Liver (tissue), 9 donors: ENCODE measurements around the gene MED27. TPM values are rescaled to one million over a fixed set of nuclear protein-coding genes. Genes with fewer than 3 reads are reported as not detected.
"Not testable (repeated sequence)": the region's sequence is repeated elsewhere in the genome, so short reads cannot be mapped to it uniquely, and the experiment has no call there.

Experiments
- DNase-seq: peaks from one replicate; pipeline ENCODE4 v3.0.0-alpha.2; 2017; ENCODE audit warnings: low spot score
- H3K27ac ChIP-seq, 2 donors: one replicate each; pipeline ENCODE4 v1.7.0; 2013; ENCODE audit warnings: inconsistent platforms in 2 of 2, low read length in 2 of 2, control low read depth in 1 of 2, low read depth in 1 of 2, mild to moderate bottlenecking in 1 of 2
- H3K27me3 ChIP-seq, 4 donors: one replicate each; pipeline versions ENCODE4 v1.6.1 to v1.7.0; 2013; ENCODE audit warnings: low read length in 3 of 4, inconsistent platforms in 1 of 4, mild to moderate bottlenecking in 1 of 4, moderate library complexity in 1 of 4; ENCODE audit not compliant: control insufficient read depth in 4 of 4, insufficient read depth in 4 of 4
- H3K36me3 ChIP-seq, 4 donors: one replicate each; pipeline versions ENCODE4 v1.6.1 to v1.7.0; 2013; ENCODE audit warnings: low read length in 3 of 4, mild to moderate bottlenecking in 3 of 4, low read depth in 1 of 4, moderate library complexity in 1 of 4; ENCODE audit not compliant: control insufficient read depth in 4 of 4, insufficient read depth in 3 of 4
- H3K4me1 ChIP-seq, 4 donors: one replicate each; pipeline versions ENCODE4 v1.6.1 to v1.7.0; 2013; ENCODE audit warnings: low read length in 3 of 4, mild to moderate bottlenecking in 3 of 4, moderate library complexity in 1 of 4; ENCODE audit not compliant: control insufficient read depth in 4 of 4, insufficient read depth in 4 of 4
- H3K4me3 ChIP-seq, 3 donors: one replicate each; pipeline versions ENCODE4 v1.6.1 to v1.7.0; 2013; ENCODE audit warnings: low read length in 3 of 3, control low read depth in 1 of 3, low read depth in 1 of 3, mild to moderate bottlenecking in 1 of 3
- H3K9ac ChIP-seq, 2 donors: one replicate each; pipeline ENCODE4 v1.7.0; 2013; ENCODE audit warnings: low read length in 2 of 2, mild to moderate bottlenecking in 2 of 2, moderate library complexity in 2 of 2, control low read depth in 1 of 2, low read depth in 1 of 2
- H3K9me3 ChIP-seq, 4 donors: one replicate each; pipeline versions ENCODE4 v1.6.1 to v1.7.0; 2013; ENCODE audit warnings: low read length in 3 of 4; ENCODE audit not compliant: control insufficient read depth in 4 of 4
- FOXA1 ChIP-seq: IDR thresholded peaks from 2 replicates; pipeline ENCODE4 v1.6.1; 2016; ENCODE audit warnings: antibody characterized with exemption
- FOXA2 ChIP-seq: IDR thresholded peaks from 2 replicates; pipeline ENCODE4 v1.6.1; 2016; ENCODE audit warnings: antibody characterized with exemption
- GABPA ChIP-seq, 2 donors: IDR thresholded peaks in 1 of 2; conservative IDR thresholded peaks in 1 of 2; 2 replicates each; pipeline ENCODE4 v1.6.1; 2016; ENCODE audit warnings: antibody characterized with exemption in 2 of 2, mild to moderate bottlenecking in 1 of 2, moderate library complexity in 1 of 2
- HNF4A ChIP-seq, 2 donors: conservative IDR thresholded peaks; 2 replicates each; pipeline ENCODE4 v1.6.1; 2016; ENCODE audit warnings: antibody characterized with exemption in 2 of 2, mild to moderate bottlenecking in 2 of 2
- HNF4G ChIP-seq: IDR thresholded peaks from 2 replicates; pipeline ENCODE4 v1.6.1; 2016; ENCODE audit warnings: antibody characterized with exemption
- JUND ChIP-seq, 2 donors: IDR thresholded peaks; 2 replicates each; pipeline ENCODE4 v1.6.1; 2016; ENCODE audit warnings: antibody characterized with exemption in 2 of 2
- MAX ChIP-seq: IDR thresholded peaks from 2 replicates; pipeline ENCODE4 v1.6.1; 2016; ENCODE audit warnings: antibody characterized with exemption
- NR2F2 ChIP-seq: IDR thresholded peaks from 2 replicates; pipeline ENCODE4 v1.6.1; 2016; ENCODE audit warnings: antibody characterized with exemption
- RAD21 ChIP-seq, 2 donors: IDR thresholded peaks; 2 replicates each; pipeline ENCODE4 v1.6.1; 2016; ENCODE audit warnings: antibody characterized with exemption in 2 of 2, mild to moderate bottlenecking in 2 of 2
- RXRA ChIP-seq, 2 donors: IDR thresholded peaks; 2 replicates each; pipeline ENCODE4 v1.6.1; 2017 to 2018; ENCODE audit warnings: antibody characterized with exemption in 2 of 2, mild to moderate bottlenecking in 1 of 2
- TAF1 ChIP-seq: conservative IDR thresholded peaks from 2 replicates; pipeline ENCODE4 v1.6.1; 2016; ENCODE audit warnings: antibody characterized with exemption, mild to moderate bottlenecking
- YY1 ChIP-seq: IDR thresholded peaks from 2 replicates; pipeline ENCODE4 v1.6.1; 2016; ENCODE audit warnings: antibody characterized with exemption, mild to moderate bottlenecking
- WGBS: extraction: QIAGEN DNeasy Blood & Tissue Kit; methylation state at CpG from one replicate; pipeline ENCODE4 v1.1.7; 2013; 5-methylcytosine and 5-hydroxymethylcytosine counted together
- polyA plus RNA-seq, 2 donors: library from polyadenylated mRNA; stranded (reverse) in 1 of 2; unstranded in 1 of 2; fragments of 200-250 nt in 1 of 2; fragments of >200 nt in 1 of 2; fragmentation: Nextera tagmentation in 1 of 2; extraction: Ambion mirVana in 1 of 2; gene quantifications; one replicate each; pipeline versions ENCODE4 v1.2.1 to v1.2.3, GENCODE V29; 2013 to 2015
- total RNA-seq, 2 donors: library from RNA; depleted of rRNA; stranded (reverse); fragments of >200 nt; gene quantifications; one replicate each; pipeline ENCODE4 v1.2.3, GENCODE V29; 2014
- TF ChIP-seq, protein P1 (sequence below): IDR thresholded peaks from 2 replicates; pipeline ENCODE4 v1.6.1; 2016; ENCODE audit warnings: antibody characterized with exemption
- TF ChIP-seq, protein P2 (sequence below): IDR thresholded peaks from 2 replicates; pipeline ENCODE4 v1.6.1; 2016; ENCODE audit warnings: antibody characterized with exemption
- donor health status: healthy.
- donor health status: healthy.
- donor health status: healthy.
- donor health status: healthy.
- donor health status: healthy.

Gene MED27
- total and polyA plus RNA-seq, 4 donors = 4.6 to 7.9 (median 5.5) TPM

DNA sequence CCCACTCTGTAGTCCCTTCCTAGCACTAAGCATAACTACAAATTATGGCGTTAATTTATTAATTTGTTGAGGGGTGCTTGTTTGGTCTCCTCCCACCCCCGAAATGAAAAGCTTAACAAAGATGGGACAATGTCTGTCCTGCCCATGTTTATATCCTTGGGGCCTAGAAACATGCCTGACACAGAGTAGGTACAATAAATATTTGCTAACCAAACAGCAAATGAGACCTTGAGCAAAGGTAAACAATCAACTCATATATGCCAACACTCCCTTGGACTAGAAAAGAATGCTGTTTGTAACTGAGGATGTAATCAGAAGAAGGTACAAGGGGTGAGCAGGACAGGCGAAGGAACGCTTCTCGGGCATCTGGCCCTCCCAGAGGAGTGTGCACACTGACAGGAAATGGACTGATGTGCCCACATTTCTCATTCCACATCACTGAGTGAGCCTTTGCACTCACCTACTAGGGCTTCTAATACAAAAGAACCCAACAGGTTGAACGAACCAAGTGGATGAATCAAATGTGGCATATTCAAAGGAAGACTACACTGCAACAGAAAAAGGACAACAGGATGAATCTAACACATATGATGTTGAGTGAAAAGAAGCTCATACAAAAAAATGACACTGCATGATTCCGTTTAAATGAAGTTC lies 66.8 kb downstream of the MED27 start:
- no peaks in the 10 kb centered on the region for H3K27me3 ChIP-seq
- H3K4me3 ChIP-seq = no peak overlapping the region
- TF ChIP-seq FOXA2 (peak; percentile 64), HNF4A (conservative IDR thresholded peaks at IDR 0.05) (peak in 1 of 2 donors; percentile 29), YY1 (peak; percentile 29), RXRA (IDR thresholded peaks at IDR 0.05) (peak in 1 of 2 donors; percentile 22), RAD21 (IDR thresholded peaks at IDR 0.05) (no peak), NR2F2 (no peak), JUND (IDR thresholded peaks at IDR 0.05) (no peak), HNF4G (no peak)
- no peak overlapping the region for H3K9ac ChIP-seq
- H3K4me1 ChIP-seq = peaks cover 3 to 12% (median 6%) of the 10 kb centered on the region in 4 donors
- no peak overlapping the region for H3K27ac ChIP-seq
- DNase-seq = no peak
- no peaks in the 10 kb centered on the region for H3K9me3 ChIP-seq
- no peaks in the 10 kb centered on the region for H3K36me3 ChIP-seq
- 83% methylated on average over 7 of the region's 7 CpGs for WGBS

DNA sequence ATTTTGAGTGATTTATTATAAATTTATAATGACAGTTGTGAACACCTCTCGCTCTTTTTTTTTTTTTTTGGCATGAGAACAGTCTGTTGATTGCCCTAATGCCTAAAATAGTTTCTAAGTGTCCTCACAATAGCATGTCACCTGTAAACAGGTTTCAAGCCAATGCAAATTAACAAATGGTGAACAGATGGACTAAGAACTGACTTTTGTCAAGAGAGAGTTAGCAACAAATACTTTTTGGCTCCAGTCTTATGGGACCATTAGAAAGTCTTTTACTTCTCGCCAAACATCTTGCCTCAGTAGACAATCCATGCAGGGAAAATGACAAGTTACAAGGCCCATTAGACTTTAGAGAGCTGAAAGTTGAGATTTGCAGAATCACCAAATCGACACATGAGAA lies 67.8 kb downstream of the MED27 start:
- Histone ChIP-seq H3K4me3 (no peak overlapping the region), H3K9me3 (no peaks in the 10 kb centered on the region), H3K27me3 (no peaks in the 10 kb centered on the region), H3K4me1 (peaks cover 3 to 12% (median 6%) of the 10 kb centered on the region in 4 donors), H3K9ac (no peak overlapping the region), H3K27ac (no peak overlapping the region), H3K36me3 (no peaks in the 10 kb centered on the region)
- TF ChIP-seq MAX = no peak
- no peak for TF ChIP-seq TAF1
- TF ChIP-seq HNF4A (conservative IDR thresholded peaks at IDR 0.05) = no peak
- TF ChIP-seq FOXA1 = no peak
- no peak for TF ChIP-seq GABPA (IDR thresholded peaks at IDR 0.05 in 1 of 2, conservative IDR thresholded peaks at IDR 0.05 in 1 of 2)
- TF ChIP-seq YY1 = no peak
- TF ChIP-seq NR2F2 = no peak
- WGBS = 92% methylated on average over 3 of the region's 3 CpGs
- DNase-seq = no peak

DNA sequence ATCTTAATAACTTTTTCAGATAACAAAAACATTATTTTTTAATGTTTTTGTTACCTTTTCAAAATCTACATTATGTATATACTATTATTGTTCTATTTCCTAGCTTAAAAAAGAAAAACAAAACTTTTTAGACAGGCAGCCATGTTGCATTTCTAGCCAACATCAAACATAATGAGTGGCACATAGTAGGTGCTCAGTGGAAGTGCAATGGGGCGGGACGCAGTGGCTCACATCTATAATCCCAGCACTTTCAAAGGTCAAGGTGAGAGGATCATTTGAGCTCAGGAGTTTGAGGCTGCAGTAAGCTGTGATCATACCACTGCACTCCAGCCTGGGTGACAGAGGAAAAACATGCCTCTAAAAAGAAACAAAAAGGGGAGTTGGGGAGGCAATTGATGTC lies 68.4 kb downstream of the MED27 start:
- TF ChIP-seq TAF1 (no peak), YY1 (no peak), HNF4A (conservative IDR thresholded peaks at IDR 0.05) (no peak), MAX (no peak), GABPA (IDR thresholded peaks at IDR 0.05 in 1 of 2, conservative IDR thresholded peaks at IDR 0.05 in 1 of 2) (no peak), RXRA (IDR thresholded peaks at IDR 0.05) (no peak), HNF4G (no peak)
- TF ChIP-seq, protein P1, sequence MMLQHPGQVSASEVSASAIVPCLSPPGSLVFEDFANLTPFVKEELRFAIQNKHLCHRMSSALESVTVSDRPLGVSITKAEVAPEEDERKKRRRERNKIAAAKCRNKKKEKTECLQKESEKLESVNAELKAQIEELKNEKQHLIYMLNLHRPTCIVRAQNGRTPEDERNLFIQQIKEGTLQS = no peak
- TF ChIP-seq, protein P2, sequence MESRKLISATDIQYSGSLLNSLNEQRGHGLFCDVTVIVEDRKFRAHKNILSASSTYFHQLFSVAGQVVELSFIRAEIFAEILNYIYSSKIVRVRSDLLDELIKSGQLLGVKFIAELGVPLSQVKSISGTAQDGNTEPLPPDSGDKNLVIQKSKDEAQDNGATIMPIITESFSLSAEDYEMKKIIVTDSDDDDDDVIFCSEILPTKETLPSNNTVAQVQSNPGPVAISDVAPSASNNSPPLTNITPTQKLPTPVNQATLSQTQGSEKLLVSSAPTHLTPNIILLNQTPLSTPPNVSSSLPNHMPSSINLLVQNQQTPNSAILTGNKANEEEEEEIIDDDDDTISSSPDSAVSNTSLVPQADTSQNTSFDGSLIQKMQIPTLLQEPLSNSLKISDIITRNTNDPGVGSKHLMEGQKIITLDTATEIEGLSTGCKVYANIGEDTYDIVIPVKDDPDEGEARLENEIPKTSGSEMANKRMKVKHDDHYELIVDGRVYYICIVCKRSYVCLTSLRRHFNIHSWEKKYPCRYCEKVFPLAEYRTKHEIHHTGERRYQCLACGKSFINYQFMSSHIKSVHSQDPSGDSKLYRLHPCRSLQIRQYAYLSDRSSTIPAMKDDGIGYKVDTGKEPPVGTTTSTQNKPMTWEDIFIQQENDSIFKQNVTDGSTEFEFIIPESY = no peak
- H3K27me3 ChIP-seq = no peaks in the 10 kb centered on the region

GRCh38 chr9:132010201-132010600 lies 69.5 kb downstream of the MED27 start:
- H3K9me3 ChIP-seq, H3K36me3 ChIP-seq, H3K27ac ChIP-seq, DNase-seq, H3K27me3 ChIP-seq, H3K4me3 ChIP-seq, H3K9ac ChIP-seq: not testable (repeated sequence)
- WGBS = 84% methylated on average over 2 of the region's 2 CpGs
- peaks cover 3 to 12% (median 6%) of the 10 kb centered on the region in 4 donors for H3K4me1 ChIP-seq

More for the DNA sequence above, 68.4 kb downstream of the MED27 start:
- WGBS = 83% methylated on average over 2 of the region's 2 CpGs
- no peak overlapping the region for H3K27ac ChIP-seq
- no peak for DNase-seq
- no peak overlapping the region for H3K4me3 ChIP-seq
- H3K9ac ChIP-seq = no peak overlapping the region
- H3K4me1 ChIP-seq = peaks cover 3 to 12% (median 6%) of the 10 kb centered on the region in 4 donors
- no peaks in the 10 kb centered on the region for H3K9me3 ChIP-seq
- H3K36me3 ChIP-seq = no peaks in the 10 kb centered on the region
